SH-SY5Y (cell line): ENCODE data around the gene KHDC3L.

ENCODE experiments used
- GATA2 ChIP-seq: IDR thresholded peaks from 2 replicates; pipeline ENCODE4 v1.6.1; 2011; ENCODE audit warnings: mild to moderate bottlenecking, low read depth, low read length
- GATA3 ChIP-seq: IDR thresholded peaks from 2 replicates; pipeline ENCODE4 v1.6.1; 2011; ENCODE audit warnings: low read depth, mild to moderate bottlenecking, low read length, moderate library complexity

GRCh38 chr6:73391675-73392074 is 29.2 kb downstream of the KHDC3L start:
- no peak for TF ChIP-seq GATA3
- TF ChIP-seq GATA2 = no peak
